BJ (cell line): Measurements from ENCODE around the gene ACSS1. TPM values are rescaled to one million over a fixed set of nuclear protein-coding genes. Genes with fewer than 3 reads are reported as not detected.

ENCODE experiments used
- CTCF ChIA-PET: fragments of 350-600 bp; formaldehyde crosslinking; extraction: SDS; loops from one replicate; lab custom pipeline; 2021; ENCODE audit warnings: antibody characterized with exemption, inconsistent platforms; lab: Yijun Ruan, JAX
- POLR2A ChIA-PET: fragments of 300-600 bp; sonication (Branson Sonifier 250); formaldehyde crosslinking; extraction: SDS; loops from one replicate; lab custom pipeline; 2021; ENCODE audit warnings: antibody characterized with exemption; lab: Charles Lee
- DNase-seq: peaks from one replicate; pipeline ENCODE4 v3.0.0-alpha.2; 2011; ENCODE audit warnings: low read depth
- H3K27me3 ChIP-seq: 2 replicates; pipeline ENCODE4 v1.6.0; 2011; ENCODE audit warnings: low read length; ENCODE audit not compliant: control insufficient read depth, insufficient read depth
- H3K36me3 ChIP-seq: 2 replicates; pipeline ENCODE4 v1.5.1; 2011; ENCODE audit warnings: low read length; ENCODE audit not compliant: control insufficient read depth, insufficient read depth
- H3K4me3 ChIP-seq: 2 replicates; pipeline ENCODE4 v1.5.1; 2011; ENCODE audit warnings: low read depth, mild to moderate bottlenecking, control low read depth, low read length
- polyA plus RNA-seq: library from polyadenylated mRNA; depleted of rRNA; stranded (reverse); fragments of >200 nt; gene quantifications from 2 replicates; pipeline ENCODE4 v1.2.3, GENCODE V29; 2011
- TF ChIP-seq, protein P1 (sequence below): IDR thresholded peaks from 2 replicates; pipeline ENCODE4 v1.5.1; 2011; ENCODE audit warnings: low read depth, mild to moderate bottlenecking, control low read depth, inconsistent platforms, low read length, moderate library complexity; ENCODE audit not compliant: insufficient read depth

Gene ACSS1
- polyA plus RNA-seq, 1 experiment, result 6.3 TPM

DNA sequence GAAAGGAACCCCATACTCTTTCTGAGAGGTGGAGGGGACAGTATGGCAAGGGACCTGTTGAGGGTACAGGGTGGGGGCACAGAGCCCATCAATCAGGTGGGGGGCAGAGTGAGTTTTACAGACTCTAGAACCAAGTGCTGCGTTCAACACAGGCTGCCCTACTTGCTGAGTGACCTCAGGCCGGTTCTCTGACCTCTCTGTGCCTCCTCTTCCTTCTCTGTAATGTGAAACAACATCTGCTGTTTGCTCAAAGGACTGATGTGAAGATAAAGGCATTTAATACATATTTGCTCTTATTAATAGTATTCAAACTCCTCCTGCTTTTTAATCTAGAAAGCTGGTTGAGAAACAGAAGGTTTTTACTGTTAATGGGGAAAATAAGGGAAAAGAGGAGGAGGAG lies 39.5 kb downstream of the ACSS1 start:
- ChIA-PET POLR2A (no interaction called here), CTCF (no interaction called here)
- TF ChIP-seq, protein P1, sequence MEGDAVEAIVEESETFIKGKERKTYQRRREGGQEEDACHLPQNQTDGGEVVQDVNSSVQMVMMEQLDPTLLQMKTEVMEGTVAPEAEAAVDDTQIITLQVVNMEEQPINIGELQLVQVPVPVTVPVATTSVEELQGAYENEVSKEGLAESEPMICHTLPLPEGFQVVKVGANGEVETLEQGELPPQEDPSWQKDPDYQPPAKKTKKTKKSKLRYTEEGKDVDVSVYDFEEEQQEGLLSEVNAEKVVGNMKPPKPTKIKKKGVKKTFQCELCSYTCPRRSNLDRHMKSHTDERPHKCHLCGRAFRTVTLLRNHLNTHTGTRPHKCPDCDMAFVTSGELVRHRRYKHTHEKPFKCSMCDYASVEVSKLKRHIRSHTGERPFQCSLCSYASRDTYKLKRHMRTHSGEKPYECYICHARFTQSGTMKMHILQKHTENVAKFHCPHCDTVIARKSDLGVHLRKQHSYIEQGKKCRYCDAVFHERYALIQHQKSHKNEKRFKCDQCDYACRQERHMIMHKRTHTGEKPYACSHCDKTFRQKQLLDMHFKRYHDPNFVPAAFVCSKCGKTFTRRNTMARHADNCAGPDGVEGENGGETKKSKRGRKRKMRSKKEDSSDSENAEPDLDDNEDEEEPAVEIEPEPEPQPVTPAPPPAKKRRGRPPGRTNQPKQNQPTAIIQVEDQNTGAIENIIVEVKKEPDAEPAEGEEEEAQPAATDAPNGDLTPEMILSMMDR, result no peak
- no peaks in the 10 kb centered on the region for H3K27me3 ChIP-seq
- H3K36me3 ChIP-seq, result no peaks in the 10 kb centered on the region; the same call in 1 of the 2 replicates
- no peak overlapping the region for H3K4me3 ChIP-seq
- DNase-seq, result no peak

DNA sequence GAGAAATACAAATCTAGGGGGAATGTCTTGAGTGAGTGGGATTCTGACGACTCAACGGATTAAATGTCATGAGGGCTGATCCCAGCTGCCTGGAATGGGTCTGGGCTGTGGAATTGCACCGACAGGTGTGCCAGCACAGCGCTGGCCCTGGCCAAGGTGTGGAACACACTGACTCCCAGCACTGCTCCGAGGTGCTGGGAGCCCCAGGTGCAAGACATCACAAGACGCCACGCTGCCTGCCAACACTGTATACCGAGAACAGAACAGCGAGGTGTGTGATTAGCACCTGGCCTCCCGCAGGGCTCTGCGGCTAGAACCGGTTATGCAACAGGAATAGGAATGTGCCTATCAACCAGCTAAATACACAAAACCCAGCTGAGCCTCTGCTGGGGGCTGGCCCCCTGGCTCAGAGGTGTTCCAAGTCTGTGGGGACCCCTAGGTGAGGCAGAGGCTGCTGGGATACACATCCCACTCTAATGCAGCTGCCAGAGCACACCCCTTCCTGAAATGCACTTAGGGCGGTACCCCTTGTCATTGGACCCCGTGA lies 40.6 kb downstream of the ACSS1 start:
- no peaks in the 10 kb centered on the region for H3K27me3 ChIP-seq
- CTCF ChIA-PET, result interaction anchor here (1.6 to 1.7 kb wide), 2 partner anchors 23 to 48 kb away, joined by 5 to 6 read pairs; no protein-coding TSS in a partner anchor
- POLR2A ChIA-PET, result no interaction called here
- no peak overlapping the region for H3K4me3 ChIP-seq
- TF ChIP-seq, protein P1, result no peak
- DNase-seq, result no peak
- H3K36me3 ChIP-seq, result peaks cover 3% of the 10 kb centered on the region

DNA sequence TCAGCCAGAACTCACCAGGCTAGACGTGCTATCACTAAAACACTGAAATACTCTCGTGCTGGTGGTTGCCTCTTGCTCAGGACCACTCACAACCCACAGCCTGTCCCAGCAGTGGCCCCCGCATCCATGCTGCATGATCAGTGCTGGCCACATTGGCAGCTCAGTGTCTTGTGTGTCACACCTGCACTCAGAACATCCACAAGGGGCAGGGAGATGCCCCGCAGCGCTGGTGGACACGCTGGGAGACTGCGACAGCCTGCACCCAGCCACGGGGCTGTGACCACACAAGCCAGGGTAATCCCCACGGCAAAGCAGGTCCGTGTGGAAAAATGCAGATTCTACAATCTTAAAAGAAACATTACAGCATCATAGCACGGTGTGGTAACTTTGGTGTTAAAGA lies 41.5 kb downstream of the ACSS1 start:
- DNase-seq, result no peak
- POLR2A ChIA-PET, result no interaction called here
- CTCF ChIA-PET, result interaction anchor here (1.1 to 1.7 kb wide), 3 partner anchors 16 to 49 kb away, joined by 3 to 6 read pairs (median 5); no protein-coding TSS in a partner anchor

DNA sequence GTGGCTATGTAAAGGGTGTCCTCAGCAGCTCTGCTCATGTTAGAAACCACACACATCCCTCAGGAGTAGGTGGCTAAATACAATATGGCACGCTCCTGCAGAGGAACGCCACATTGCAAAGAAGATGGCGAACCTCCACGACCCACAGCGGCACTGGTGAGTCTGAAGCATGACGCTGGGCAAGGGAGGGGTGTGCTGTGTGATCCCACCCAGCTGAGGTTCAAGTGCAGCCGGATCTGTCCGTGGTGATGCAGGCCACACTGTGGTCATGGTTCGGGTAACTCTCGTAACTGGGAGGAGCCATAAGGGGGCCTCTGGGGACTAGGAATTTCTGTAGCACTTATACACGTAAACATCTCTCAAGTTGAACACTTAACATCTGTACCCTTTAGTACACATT lies 42.0 kb downstream of the ACSS1 start:
- no peak for DNase-seq
- ChIA-PET POLR2A (no interaction called here), CTCF (interaction anchor here (1.1 to 1.7 kb wide), 3 partner anchors 17 to 49 kb away, joined by 3 to 6 read pairs (median 5); no protein-coding TSS in a partner anchor)
- Histone ChIP-seq H3K27me3 (no peaks in the 10 kb centered on the region), H3K36me3 (peaks cover 3% of the 10 kb centered on the region), H3K4me3 (no peak overlapping the region)
- TF ChIP-seq, protein P1, result no peak

More for the DNA sequence above, 41.5 kb downstream of the ACSS1 start:
- no peak overlapping the region for H3K4me3 ChIP-seq
- H3K36me3 ChIP-seq, result peaks cover 3% of the 10 kb centered on the region
- no peaks in the 10 kb centered on the region for H3K27me3 ChIP-seq
- TF ChIP-seq, protein P1, result no peak

DNA sequence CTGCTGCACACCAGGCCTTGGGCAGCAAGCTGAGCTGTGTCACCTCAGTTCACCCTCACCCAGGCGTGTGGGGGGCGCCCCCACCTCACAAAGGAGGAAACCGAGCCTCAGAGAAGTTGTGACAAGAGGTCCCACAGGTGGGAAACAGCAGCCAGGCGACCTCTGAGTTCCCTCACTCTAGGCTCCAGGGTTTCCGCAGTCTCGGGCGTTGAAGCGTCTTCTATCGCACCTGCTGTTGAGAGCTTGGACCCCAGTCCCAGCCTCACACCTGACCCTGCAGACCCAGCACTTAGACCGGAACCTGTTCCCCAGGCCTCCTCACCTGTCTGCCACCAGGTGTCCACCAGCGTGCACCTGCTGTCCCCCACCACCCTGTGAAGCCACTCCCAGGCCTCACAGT lies 43.1 kb downstream of the ACSS1 start:
- TF ChIP-seq, protein P1, result no peak
- CTCF ChIA-PET, result interaction anchor here (1.3 kb wide), 1 partner anchor 19 kb away, joined by 3 read pairs; no protein-coding TSS in a partner anchor
- POLR2A ChIA-PET, result no interaction called here
- no peak for DNase-seq
- peaks cover 3% of the 10 kb centered on the region for H3K36me3 ChIP-seq
- no peaks in the 10 kb centered on the region for H3K27me3 ChIP-seq
- H3K4me3 ChIP-seq, result no peak overlapping the region
